Chondrocyte (in vitro differentiated cells): Measurements from ENCODE around the gene MGRN1. TPM values are rescaled to one million over a fixed set of nuclear protein-coding genes. Genes with fewer than 3 reads are reported as not detected.

Experiments used
- DNase-seq: peaks from one replicate; pipeline ENCODE4 v3.0.0; 2021; ENCODE audit warnings: mixed read lengths, low spot score
- H3K27ac Mint-ChIP-seq: one replicate; pipeline ENCODE4 v1.8.0; 2021; ENCODE audit warnings: mild to moderate bottlenecking, moderate library complexity, mixed read lengths; ENCODE audit not compliant: unreplicated experiment
- H3K27me3 Mint-ChIP-seq: 2 replicates; pipeline ENCODE4 v1.8.0; 2021; ENCODE audit warnings: low read depth, mixed read lengths
- H3K36me3 Mint-ChIP-seq: 2 replicates; pipeline ENCODE4 v1.8.0; 2021; ENCODE audit warnings: low read depth, mixed read lengths
- H3K4me1 Mint-ChIP-seq: 2 replicates; pipeline ENCODE4 v1.8.0; 2021; ENCODE audit warnings: low read depth, mild to moderate bottlenecking, mixed read lengths
- H3K4me3 Mint-ChIP-seq: one replicate; pipeline ENCODE4 v1.8.0; 2021; ENCODE audit warnings: mild to moderate bottlenecking, moderate library complexity, mixed read lengths; ENCODE audit not compliant: unreplicated experiment
- H3K9me3 Mint-ChIP-seq: 2 replicates; pipeline ENCODE4 v1.8.0; 2021; ENCODE audit warnings: low read depth, mixed read lengths
- CTCF ChIP-seq: fragments of 200-600 bp; sonication (generic); IDR thresholded peaks from 2 replicates; pipeline ENCODE4 v1.5.0; 2021; ENCODE audit warnings: antibody characterized with exemption, mild to moderate bottlenecking, moderate library complexity
- total RNA-seq: library from RNA; stranded (reverse); gene quantifications from 3 replicates; pipeline ENCODE4 v1.2.1, GENCODE V29; 2021

The MGRN1 gene
- total RNA-seq, 1 donor from 2014 or later: 83.4 TPM

GRCh38 chr16:4723071-4723767 is 98.6 kb downstream of the MGRN1 start:
- H3K4me3 Mint-ChIP-seq: no peak overlapping the region
- H3K27ac Mint-ChIP-seq: peak overlapping the region; percentile 74
- H3K27me3 Mint-ChIP-seq: no peaks in the 10 kb centered on the region
- no peak for TF ChIP-seq CTCF
- DNase-seq: peak; percentile 49
- H3K36me3 Mint-ChIP-seq: peaks cover 3% of the 10 kb centered on the region
- H3K9me3 Mint-ChIP-seq: no peaks in the 10 kb centered on the region
- peaks cover 10% of the 10 kb centered on the region for H3K4me1 Mint-ChIP-seq

DNA sequence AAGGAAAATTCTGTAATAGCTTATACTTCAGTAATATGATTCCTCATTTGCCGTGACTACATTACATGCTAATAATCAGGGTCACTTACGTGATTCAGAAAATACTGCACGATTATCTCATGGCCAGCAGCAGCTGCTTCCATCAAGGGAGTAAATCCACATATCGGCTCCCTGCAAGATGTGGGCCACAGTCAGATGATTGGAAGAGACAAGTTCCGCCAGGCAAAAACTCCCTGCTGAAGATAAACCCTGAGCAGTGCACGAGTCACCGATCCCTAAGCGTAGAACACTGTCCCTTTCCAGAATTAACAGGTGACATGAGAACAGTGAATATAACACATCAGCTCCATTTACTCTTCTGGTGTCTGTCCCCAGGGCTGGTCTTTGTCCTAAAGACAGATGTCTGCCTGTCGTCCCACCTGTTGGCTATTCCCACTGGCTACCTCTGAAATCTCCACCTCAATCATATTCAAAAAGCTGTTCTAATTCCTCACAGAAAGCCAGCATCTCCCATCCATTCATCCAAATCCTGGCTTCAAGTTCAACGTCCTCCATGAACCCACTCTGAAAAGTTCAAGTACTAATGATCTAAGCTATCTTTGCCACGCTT is 100.1 kb downstream of the MGRN1 start:
- Mint-ChIP-seq H3K4me1 (peaks cover 10% of the 10 kb centered on the region), H3K27me3 (no peaks in the 10 kb centered on the region), H3K9me3 (no peaks in the 10 kb centered on the region), H3K4me3 (no peak overlapping the region), H3K27ac (peak overlapping the region; percentile 59), H3K36me3 (peaks cover 9% of the 10 kb centered on the region)
- DNase-seq: peak; percentile 6
- TF ChIP-seq CTCF: no peak

DNA sequence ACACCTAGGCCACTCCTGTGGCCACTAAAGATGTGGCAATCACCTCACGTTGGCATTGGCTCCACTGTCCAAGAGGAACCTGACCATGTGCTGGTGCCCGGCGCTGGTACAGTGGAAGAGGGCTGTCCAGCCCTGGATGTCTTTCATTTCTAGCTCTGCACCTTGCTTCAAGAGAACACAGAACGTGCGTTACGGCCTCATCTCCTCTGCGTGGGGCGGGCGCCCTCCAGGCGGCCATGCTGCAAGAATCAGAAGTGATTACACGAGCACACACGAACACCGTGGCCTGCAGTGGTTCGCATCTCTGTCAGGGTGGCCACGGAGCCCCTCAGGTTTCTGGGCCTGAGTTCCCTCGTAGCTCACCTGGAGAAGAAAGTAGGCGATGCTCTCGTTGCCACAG is 102.0 kb downstream of the MGRN1 start:
- H3K27ac Mint-ChIP-seq: no peak overlapping the region
- no peaks in the 10 kb centered on the region for H3K9me3 Mint-ChIP-seq
- no peak for DNase-seq
- no peak overlapping the region for H3K4me3 Mint-ChIP-seq
- peaks cover 14% of the 10 kb centered on the region for H3K36me3 Mint-ChIP-seq
- no peak for TF ChIP-seq CTCF
- H3K27me3 Mint-ChIP-seq: no peaks in the 10 kb centered on the region
- H3K4me1 Mint-ChIP-seq: peaks cover 10% of the 10 kb centered on the region

DNA sequence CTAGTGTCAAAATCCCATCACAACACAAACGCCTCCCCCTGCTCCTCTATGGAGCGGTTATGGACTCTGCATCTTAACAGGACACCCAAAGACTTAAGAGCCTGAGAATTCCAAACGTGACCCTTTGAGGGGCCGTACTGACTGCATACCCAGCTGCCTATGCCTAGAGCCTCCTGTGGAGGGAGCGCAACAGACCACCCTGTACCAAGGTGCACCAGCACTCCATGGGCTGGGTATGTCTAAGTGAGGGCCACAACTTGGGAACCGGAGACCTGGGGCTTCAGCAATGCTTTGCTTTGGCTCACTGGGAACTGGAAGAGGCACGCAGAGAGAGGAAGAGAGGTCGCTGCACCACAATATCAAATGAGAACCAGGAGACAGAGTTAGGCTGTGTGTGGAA is 104.0 kb downstream of the MGRN1 start:
- peaks cover 8% of the 10 kb centered on the region for H3K4me1 Mint-ChIP-seq
- peak; percentile 60 for DNase-seq
- H3K9me3 Mint-ChIP-seq: no peaks in the 10 kb centered on the region
- H3K27ac Mint-ChIP-seq: no peak overlapping the region
- H3K27me3 Mint-ChIP-seq: no peaks in the 10 kb centered on the region
- H3K36me3 Mint-ChIP-seq: peaks cover 14% of the 10 kb centered on the region
- TF ChIP-seq CTCF: no peak
- no peak overlapping the region for H3K4me3 Mint-ChIP-seq

DNA sequence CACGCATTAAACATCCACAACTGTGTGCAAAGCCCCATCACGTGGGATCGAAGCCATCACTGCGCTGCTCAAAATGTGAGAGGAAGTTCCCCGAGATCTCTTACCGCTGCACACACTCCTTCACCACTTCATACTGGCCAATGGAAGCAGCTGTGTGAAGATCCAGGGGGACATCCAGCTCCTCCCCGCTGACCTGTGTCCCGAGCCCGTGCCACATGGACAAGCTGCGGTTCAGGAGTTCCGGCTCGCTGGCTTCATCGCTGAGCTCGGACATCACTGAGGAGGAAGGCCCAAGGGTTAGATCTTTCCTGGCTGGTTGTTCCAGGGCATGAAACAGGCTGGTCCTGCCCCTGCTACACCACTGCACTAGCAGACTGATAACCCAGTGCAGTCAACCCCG is 105.2 kb downstream of the MGRN1 start:
- Mint-ChIP-seq H3K4me1 (peaks cover 9% of the 10 kb centered on the region), H3K27ac (no peak overlapping the region), H3K27me3 (no peaks in the 10 kb centered on the region), H3K36me3 (peaks cover 14% of the 10 kb centered on the region), H3K4me3 (no peak overlapping the region), H3K9me3 (no peaks in the 10 kb centered on the region)
- TF ChIP-seq CTCF: no peak
- DNase-seq: peak; percentile 61
